OCI-LY1 (cell line): ENCODE results near the gene LRMDA.

Source experiments
- CTCF ChIP-seq: fragments of 200-600 bp; sonication (generic), shearing (Covaris generic); IDR thresholded peaks from 2 replicates; pipeline ENCODE4 v1.5.1; 2017; ENCODE audit warnings: mild to moderate bottlenecking, antibody characterized with exemption, low read length, moderate library complexity, mixed read lengths
- EZH2 ChIP-seq: fragments of 200-600 bp; sonication (generic), shearing (Covaris generic); IDR thresholded peaks from 2 replicates; pipeline ENCODE4 v1.8.0; 2017; ENCODE audit warnings: borderline replicate concordance, mixed run types, mild to moderate bottlenecking, antibody characterized with exemption, low read length, moderate library complexity, mixed read lengths

- TF ChIP-seq CTCF (no peak), EZH2 (no peak)
Measured at GRCh38 chr10:75694269-75694668, 262.8 kb downstream of the LRMDA start.
